HepG2 (cell line): ENCODE results near the gene GLOD4. TPM values are rescaled to one million over a fixed set of nuclear protein-coding genes. Genes with fewer than 3 reads are reported as not detected.
A peak's percentile ranks its signal among the peaks of the same experiment; 100 is the strongest.

Experiments used
- ARID4A ChIP-seq: sonication (generic); formaldehyde crosslinking; IDR thresholded peaks from 2 replicates; pipeline ENCODE4 v1.5.0; 2020; ENCODE audit warnings: mild to moderate bottlenecking, missing genetic modification reagents, borderline replicate concordance
- BCL3 ChIP-seq: sonication (generic); formaldehyde crosslinking; IDR thresholded peaks from 2 replicates; pipeline ENCODE4 v1.5.1; 2020; ENCODE audit warnings: mild to moderate bottlenecking, missing genetic modification reagents, moderate library complexity
- FUBP1 ChIP-seq: sonication (generic); formaldehyde crosslinking; IDR thresholded peaks from 2 replicates; pipeline ENCODE4 v1.5.1; 2020; ENCODE audit warnings: missing genetic modification reagents, mild to moderate bottlenecking, borderline replicate concordance
- GTF2F1 ChIP-seq: fragments of 150-350 bp; IDR thresholded peaks from 2 replicates; pipeline ENCODE4 v1.6.1; 2014; ENCODE audit warnings: low read length
- GZF1 ChIP-seq: sonication (generic); formaldehyde crosslinking; IDR thresholded peaks from 2 replicates; pipeline ENCODE4 v1.5.1; 2020; ENCODE audit warnings: mild to moderate bottlenecking, missing genetic modification reagents
- HDAC1 ChIP-seq: sonication (generic); formaldehyde crosslinking; IDR thresholded peaks from 2 replicates; pipeline ENCODE4 v1.5.1; 2020; ENCODE audit warnings: mild to moderate bottlenecking, missing genetic modification reagents
- NFATC3 ChIP-seq: sonication (generic); formaldehyde crosslinking; IDR thresholded peaks from 2 replicates; pipeline ENCODE4 v1.5.1; 2020; ENCODE audit warnings: mild to moderate bottlenecking, missing genetic modification reagents
- SNAI1 ChIP-seq: sonication (generic); formaldehyde crosslinking; IDR thresholded peaks from 2 replicates; pipeline ENCODE4 v1.5.0; 2020; ENCODE audit warnings: mild to moderate bottlenecking, missing genetic modification reagents, borderline replicate concordance
- ZFP62 ChIP-seq: sonication (generic); formaldehyde crosslinking; IDR thresholded peaks from 2 replicates; pipeline ENCODE4 v1.4.0; 2020; ENCODE audit warnings: missing genetic modification reagents
- ZNF10 ChIP-seq: sonication (generic); formaldehyde crosslinking; IDR thresholded peaks from 2 replicates; pipeline ENCODE4 v1.4.0; 2020; ENCODE audit warnings: mild to moderate bottlenecking, low read depth, missing genetic modification reagents, borderline replicate concordance
- ZNF274 ChIP-seq: sonication (generic); formaldehyde crosslinking; IDR thresholded peaks from 2 replicates; pipeline ENCODE4 v1.5.1; 2020; ENCODE audit warnings: mild to moderate bottlenecking, missing genetic modification reagents
- ZNF44 ChIP-seq: sonication (generic); formaldehyde crosslinking; IDR thresholded peaks from 2 replicates; pipeline ENCODE4 v1.5.1; 2020; ENCODE audit warnings: mild to moderate bottlenecking, missing genetic modification reagents
- ZNF547 ChIP-seq: sonication (generic); formaldehyde crosslinking; IDR thresholded peaks from 2 replicates; pipeline ENCODE4 v1.5.1; 2020; ENCODE audit warnings: mild to moderate bottlenecking, missing genetic modification reagents
- polyA plus RNA-seq, 8 experiments: library from polyadenylated mRNA; depleted of rRNA in 3 of 8; stranded (reverse) in 7 of 8; unstranded in 1 of 8; fragments of >200 nt; fragmentation: Illumina TruSeq in 4 of 8; extraction: Trizol in 4 of 8; gene quantifications; 2 replicates each; pipeline versions ENCODE4 v1.2.1 to v1.2.3, GENCODE V29; 2011 to 2016; ENCODE audit warnings: low read depth in 4 of 8, missing spikeins in 1 of 8, mixed read lengths in 1 of 8; ENCODE audit not compliant: insufficient read depth in 1 of 8
- total RNA-seq, 5 experiments: library from RNA; depleted of rRNA; stranded (reverse); fragments of >200 nt; fragmentation: Illumina TruSeq; extraction: Trizol; gene quantifications; 2 replicates each; pipeline ENCODE4 v1.2.3, GENCODE V29; 2016; ENCODE audit warnings: low read depth in 1 of 5

GLOD4 gene
- total and polyA plus RNA-seq, 2 of the 13 experiments (the other 11 are each of a cell fraction or from before 2014, with no cell fraction given), result 53.7 to 87.8 TPM

- TF ChIP-seq ZFP62 (CRISPR knock-in tag) (0 out of 2 replicates have a peak, but pooled peaks have one; percentile 42), ZNF44 (no peak), SNAI1 (CRISPR knock-in tag) (no peak), FUBP1 (CRISPR knock-in tag) (no peak), GZF1 (CRISPR knock-in tag) (0 out of 2 replicates have a peak, but pooled peaks have one; percentile 75), ZNF10 (CRISPR knock-in tag) (no peak), ZNF274 (CRISPR knock-in tag) (peak; percentile 86), GTF2F1 (no peak), BCL3 (peak; percentile 84), ZNF547 (CRISPR knock-in tag) (peak; percentile 80; the same call in 1 of the 2 replicates), NFATC3 (CRISPR knock-in tag) (peak; percentile 89; the same call in 1 of the 2 replicates), ARID4A (CRISPR knock-in tag) (peak; percentile 99), HDAC1 (CRISPR knock-in tag) (peak; percentile 100)
Observed at GRCh38 chr17:781805-782731, at the start of gene GLOD4, which contains the start of gene MRM3 (continued).
